ENCODE results near the gene MEIS3.
A peak's percentile ranks its signal among the peaks of the same experiment; 100 is the strongest.

Gene MEIS3

DNA sequence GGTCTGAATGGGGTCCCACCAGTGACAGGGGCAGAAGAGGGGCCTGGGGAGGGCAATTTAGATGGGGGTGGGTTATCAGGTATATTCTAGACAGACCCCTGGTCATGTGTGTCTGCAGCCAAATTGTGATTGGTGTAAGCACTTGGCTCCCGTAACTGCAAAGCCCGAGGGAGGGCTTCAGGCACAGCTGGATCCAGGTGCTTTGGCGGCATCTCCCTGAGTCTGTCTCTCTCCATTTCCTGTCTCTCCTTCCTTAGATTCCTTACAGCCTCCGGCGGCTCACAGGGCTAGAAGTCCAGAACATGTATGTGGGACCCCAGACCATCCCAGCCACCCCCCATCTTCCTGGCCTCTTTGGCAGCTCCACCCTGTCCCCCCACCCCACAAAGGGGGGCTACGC lies 38.8 kb downstream of the MEIS3 start:
- Histone ChIP-seq H3K27ac (ENCODE audit: low read depth, low read length) (no peak overlapping the region), H3K4me1 (ENCODE audit: insufficient read depth, low read length) (no peaks in the 10 kb centered on the region), H3K36me3 (ENCODE audit: insufficient read depth, low read length) (peaks cover 37% of the 10 kb centered on the region), H3K9me3 (ENCODE audit: low read length) (no peaks in the 10 kb centered on the region), H3K27me3 (ENCODE audit: control insufficient read depth in 1 of 2, insufficient read depth in 2 of 2, low read length in 2 of 2) (no peaks in the 10 kb centered on the region), H3K9ac (ENCODE audit: low read length) (no peak overlapping the region), H3K4me3 (ENCODE audit: low read depth in 1 of 2, low read length in 2 of 2) (no peak overlapping the region)

DNA sequence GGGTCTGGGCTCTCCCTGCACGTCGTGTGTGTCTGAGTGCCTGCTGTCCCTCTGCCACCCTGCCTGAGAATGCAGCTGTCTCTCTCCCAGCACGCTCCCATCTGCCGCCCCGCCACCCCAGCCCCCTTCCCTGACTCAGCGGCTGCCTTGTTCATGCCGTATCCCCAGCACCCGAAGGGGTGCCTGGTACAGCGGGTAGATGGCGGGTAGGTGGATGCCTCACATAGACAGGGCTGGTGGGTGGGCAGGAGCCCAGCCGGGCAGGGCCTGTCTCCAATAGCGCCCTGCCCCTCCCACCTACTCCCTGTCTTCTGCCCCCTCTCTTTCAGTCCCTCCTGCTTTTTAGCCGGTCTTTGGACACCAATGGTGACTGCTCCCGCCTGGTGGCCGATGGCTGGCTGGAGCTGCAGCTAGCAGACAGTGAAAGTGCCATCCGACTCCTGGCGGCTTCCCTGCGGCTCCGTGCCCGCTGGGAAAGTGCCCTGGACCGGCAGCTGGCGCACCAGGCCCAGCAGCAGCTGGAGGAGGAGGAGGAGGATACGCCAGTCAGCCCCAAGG lies 39.9 kb downstream of the MEIS3 start:
- no peak overlapping the region for H3K27ac ChIP-seq (ENCODE audit: low read depth, low read length)
- H3K9me3 ChIP-seq (ENCODE audit: low read length) = no peaks in the 10 kb centered on the region
- no peaks in the 10 kb centered on the region for H3K4me1 ChIP-seq (ENCODE audit: insufficient read depth, low read length)
- H3K36me3 ChIP-seq (ENCODE audit: insufficient read depth, low read length) = peaks cover 48% of the 10 kb centered on the region
- H3K9ac ChIP-seq (ENCODE audit: low read length) = no peak overlapping the region
- no peaks in the 10 kb centered on the region for H3K27me3 ChIP-seq (ENCODE audit: control insufficient read depth in 1 of 2, insufficient read depth in 2 of 2, low read length in 2 of 2)
- no peak overlapping the region for H3K4me3 ChIP-seq (ENCODE audit: low read depth in 1 of 2, low read length in 2 of 2)

DNA sequence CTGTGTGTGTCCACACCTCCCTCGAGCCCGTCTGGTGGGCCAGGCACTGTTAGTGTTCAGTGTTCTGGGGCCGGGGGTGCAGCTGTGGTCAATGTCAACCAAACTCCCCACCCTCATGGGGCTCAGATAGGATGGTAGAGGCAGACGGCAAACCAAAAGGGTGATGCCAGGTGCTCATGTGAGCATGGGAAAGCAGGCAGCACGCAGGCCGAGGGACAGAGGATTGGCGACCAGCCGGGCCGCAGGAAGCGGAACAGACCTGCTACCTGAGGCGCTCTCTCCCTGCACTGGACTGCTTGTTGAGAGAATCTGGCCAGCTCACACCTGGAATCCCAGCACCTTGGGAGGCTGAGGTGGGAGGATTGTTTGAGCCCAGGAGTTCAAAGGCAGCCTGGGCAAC lies 41.1 kb downstream of the MEIS3 start:
- H3K27me3 ChIP-seq (ENCODE audit: control insufficient read depth in 1 of 2, insufficient read depth in 2 of 2, low read length in 2 of 2) = no peaks in the 10 kb centered on the region
- H3K9me3 ChIP-seq (ENCODE audit: low read length) = no peaks in the 10 kb centered on the region
- no peak overlapping the region for H3K4me3 ChIP-seq (ENCODE audit: low read depth in 1 of 2, low read length in 2 of 2)
- H3K9ac ChIP-seq (ENCODE audit: low read length) = no peak overlapping the region
- H3K36me3 ChIP-seq (ENCODE audit: insufficient read depth, low read length) = peaks cover 60% of the 10 kb centered on the region
- H3K27ac ChIP-seq (ENCODE audit: low read depth, low read length) = no peak overlapping the region
- no peaks in the 10 kb centered on the region for H3K4me1 ChIP-seq (ENCODE audit: insufficient read depth, low read length)

DNA sequence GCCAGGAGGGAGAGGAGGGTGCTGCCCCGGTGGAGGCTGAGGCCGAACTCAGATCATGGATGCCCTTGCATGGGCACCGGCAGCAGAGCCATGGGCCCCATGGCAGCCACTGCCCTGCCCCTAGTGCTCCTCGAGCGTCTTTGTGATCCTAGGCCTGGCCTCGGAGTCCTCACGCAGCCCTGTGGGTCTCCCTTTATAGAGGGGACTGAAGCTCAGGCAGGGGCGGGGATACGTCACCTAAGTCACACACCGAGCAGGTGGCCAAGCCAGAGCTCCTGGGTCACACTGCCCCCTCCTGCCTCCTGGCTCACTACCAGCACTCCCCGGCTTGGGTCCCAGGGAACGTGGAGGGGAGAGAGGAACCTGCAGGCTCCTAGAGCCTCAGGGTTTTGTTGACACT lies 41.5 kb downstream of the MEIS3 start:
- H3K36me3 ChIP-seq (ENCODE audit: insufficient read depth, low read length) = peaks cover 64% of the 10 kb centered on the region

DNA sequence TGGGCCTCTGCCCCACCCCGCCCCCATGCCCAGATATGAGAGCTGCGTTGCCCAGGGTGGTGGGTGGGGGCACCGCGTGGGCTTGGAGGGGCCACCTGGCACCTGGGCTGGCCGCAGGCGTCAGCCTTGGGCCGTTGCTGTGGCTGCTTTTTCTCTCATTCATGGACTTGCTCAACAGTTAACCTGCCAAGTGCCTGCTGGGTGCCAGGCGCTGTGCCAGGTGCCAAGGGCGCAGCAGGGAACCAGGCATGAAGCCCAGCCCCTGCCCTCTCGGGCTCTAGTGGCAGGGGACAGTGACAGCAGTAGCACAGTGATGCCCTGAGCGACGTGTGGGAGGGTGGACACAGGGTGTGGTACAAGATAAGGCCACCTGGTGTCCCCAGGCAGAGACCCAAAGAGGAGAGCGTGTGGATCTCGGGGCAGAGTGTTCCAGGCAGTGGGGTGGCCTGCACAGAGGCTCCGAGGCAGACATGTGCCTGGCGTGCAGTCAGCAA lies 42.1 kb downstream of the MEIS3 start:
- no peak overlapping the region for H3K9ac ChIP-seq (ENCODE audit: low read length)
- H3K27me3 ChIP-seq (ENCODE audit: control insufficient read depth in 1 of 2, insufficient read depth in 2 of 2, low read length in 2 of 2) = no peaks in the 10 kb centered on the region
- H3K9me3 ChIP-seq (ENCODE audit: low read length) = no peaks in the 10 kb centered on the region
- H3K4me3 ChIP-seq (ENCODE audit: low read depth in 1 of 2, low read length in 2 of 2) = no peak overlapping the region
- H3K27ac ChIP-seq (ENCODE audit: low read depth, low read length) = no peak overlapping the region
- H3K36me3 ChIP-seq (ENCODE audit: insufficient read depth, low read length) = peaks cover 66% of the 10 kb centered on the region
- no peaks in the 10 kb centered on the region for H3K4me1 ChIP-seq (ENCODE audit: insufficient read depth, low read length)

More for the DNA sequence above, 41.5 kb downstream of the MEIS3 start:
- H3K4me3 ChIP-seq (ENCODE audit: low read depth in 1 of 2, low read length in 2 of 2) = no peak overlapping the region
- H3K27ac ChIP-seq (ENCODE audit: low read depth, low read length) = peak overlapping the region; percentile 19
- no peaks in the 10 kb centered on the region for H3K4me1 ChIP-seq (ENCODE audit: insufficient read depth, low read length)
- no peaks in the 10 kb centered on the region for H3K9me3 ChIP-seq (ENCODE audit: low read length)
- no peak overlapping the region for H3K9ac ChIP-seq (ENCODE audit: low read length)
- H3K27me3 ChIP-seq (ENCODE audit: control insufficient read depth in 1 of 2, insufficient read depth in 2 of 2, low read length in 2 of 2) = no peaks in the 10 kb centered on the region

DNA sequence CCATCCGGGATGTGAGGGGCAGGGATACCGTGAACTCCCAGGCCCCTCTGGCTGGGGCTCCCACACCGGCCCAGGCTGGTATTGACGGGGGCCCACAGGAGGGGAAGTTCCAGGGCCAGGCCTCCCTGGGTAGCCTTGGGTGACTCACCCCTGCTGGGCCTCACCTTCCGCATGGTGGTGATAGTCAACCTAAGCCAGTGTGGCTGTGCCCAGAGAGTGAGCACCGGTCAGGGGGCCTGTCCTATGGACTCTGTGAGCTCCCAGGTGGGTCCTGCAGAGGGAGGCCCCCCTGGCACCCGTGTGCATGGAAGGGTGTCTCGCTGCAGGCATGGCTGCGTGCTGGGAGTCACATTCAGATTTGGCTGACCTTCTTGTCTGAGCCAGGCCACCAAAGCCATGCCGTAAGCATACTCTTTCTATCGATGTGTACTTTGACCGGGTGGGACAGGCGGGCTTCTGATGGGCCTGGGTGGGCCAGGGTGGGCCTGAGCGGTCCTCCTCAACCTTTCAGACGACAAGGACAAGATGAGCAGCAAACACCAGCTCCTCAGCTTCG lies 42.7 kb downstream of the MEIS3 start:
- H3K9ac ChIP-seq (ENCODE audit: low read length) = no peak overlapping the region
- no peak overlapping the region for H3K27ac ChIP-seq (ENCODE audit: low read depth, low read length)
- H3K36me3 ChIP-seq (ENCODE audit: insufficient read depth, low read length) = peaks cover 64% of the 10 kb centered on the region
- no peaks in the 10 kb centered on the region for H3K4me1 ChIP-seq (ENCODE audit: insufficient read depth, low read length)
- H3K4me3 ChIP-seq (ENCODE audit: low read depth in 1 of 2, low read length in 2 of 2) = no peak overlapping the region
- no peaks in the 10 kb centered on the region for H3K9me3 ChIP-seq (ENCODE audit: low read length)
- no peaks in the 10 kb centered on the region for H3K27me3 ChIP-seq (ENCODE audit: control insufficient read depth in 1 of 2, insufficient read depth in 2 of 2, low read length in 2 of 2)

DNA sequence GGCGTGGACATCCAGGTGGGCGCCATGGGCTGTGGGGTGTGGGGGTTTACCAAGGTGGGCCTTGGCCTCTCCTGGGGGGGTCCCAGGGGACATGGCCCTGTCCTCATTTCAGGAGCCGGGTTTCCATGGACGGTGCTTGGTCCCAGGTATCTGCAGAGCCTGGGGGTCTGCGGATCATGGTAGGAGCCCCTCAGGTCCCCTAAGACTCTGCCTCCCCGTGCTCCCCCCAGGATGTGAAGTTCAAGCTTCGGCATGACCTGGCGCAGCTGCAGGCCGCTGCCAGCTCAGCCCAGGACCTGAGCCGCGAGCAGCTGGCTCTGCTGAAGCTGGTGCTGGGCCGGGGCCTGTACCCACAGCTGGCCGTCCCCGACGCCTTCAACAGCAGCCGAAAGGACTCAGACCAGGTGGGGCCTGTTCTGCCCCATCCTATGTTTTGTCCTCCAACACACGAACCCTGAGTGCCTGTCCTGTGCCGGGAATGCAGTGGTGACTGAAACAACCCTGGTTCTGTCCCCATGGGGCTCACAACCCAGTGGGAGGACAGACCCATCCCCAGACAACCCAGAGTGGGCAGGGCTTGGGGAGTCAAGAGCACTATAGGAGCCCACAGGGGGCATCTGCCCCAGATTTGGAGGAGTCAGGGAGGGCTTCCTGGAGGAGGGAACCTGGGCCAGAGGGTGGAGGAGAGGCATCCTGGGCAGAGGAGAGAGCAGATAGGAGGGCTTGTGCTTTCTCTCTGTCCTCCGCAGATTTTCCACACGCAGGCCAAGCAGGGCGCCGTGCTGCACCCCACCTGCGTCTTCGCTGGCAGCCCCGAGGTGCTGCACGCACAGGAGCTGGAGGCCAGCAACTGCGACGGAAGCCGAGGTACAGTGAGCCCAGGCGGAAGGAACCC lies 43.4 kb downstream of the MEIS3 start:
- Histone ChIP-seq H3K4me3 (ENCODE audit: low read depth in 1 of 2, low read length in 2 of 2) (no peak overlapping the region), H3K27me3 (ENCODE audit: control insufficient read depth in 1 of 2, insufficient read depth in 2 of 2, low read length in 2 of 2) (no peaks in the 10 kb centered on the region), H3K27ac (ENCODE audit: low read depth, low read length) (no peak overlapping the region), H3K4me1 (ENCODE audit: insufficient read depth, low read length) (no peaks in the 10 kb centered on the region), H3K36me3 (ENCODE audit: insufficient read depth, low read length) (peaks cover 60% of the 10 kb centered on the region), H3K9me3 (ENCODE audit: low read length) (no peaks in the 10 kb centered on the region), H3K9ac (ENCODE audit: low read length) (no peak overlapping the region)

DNA sequence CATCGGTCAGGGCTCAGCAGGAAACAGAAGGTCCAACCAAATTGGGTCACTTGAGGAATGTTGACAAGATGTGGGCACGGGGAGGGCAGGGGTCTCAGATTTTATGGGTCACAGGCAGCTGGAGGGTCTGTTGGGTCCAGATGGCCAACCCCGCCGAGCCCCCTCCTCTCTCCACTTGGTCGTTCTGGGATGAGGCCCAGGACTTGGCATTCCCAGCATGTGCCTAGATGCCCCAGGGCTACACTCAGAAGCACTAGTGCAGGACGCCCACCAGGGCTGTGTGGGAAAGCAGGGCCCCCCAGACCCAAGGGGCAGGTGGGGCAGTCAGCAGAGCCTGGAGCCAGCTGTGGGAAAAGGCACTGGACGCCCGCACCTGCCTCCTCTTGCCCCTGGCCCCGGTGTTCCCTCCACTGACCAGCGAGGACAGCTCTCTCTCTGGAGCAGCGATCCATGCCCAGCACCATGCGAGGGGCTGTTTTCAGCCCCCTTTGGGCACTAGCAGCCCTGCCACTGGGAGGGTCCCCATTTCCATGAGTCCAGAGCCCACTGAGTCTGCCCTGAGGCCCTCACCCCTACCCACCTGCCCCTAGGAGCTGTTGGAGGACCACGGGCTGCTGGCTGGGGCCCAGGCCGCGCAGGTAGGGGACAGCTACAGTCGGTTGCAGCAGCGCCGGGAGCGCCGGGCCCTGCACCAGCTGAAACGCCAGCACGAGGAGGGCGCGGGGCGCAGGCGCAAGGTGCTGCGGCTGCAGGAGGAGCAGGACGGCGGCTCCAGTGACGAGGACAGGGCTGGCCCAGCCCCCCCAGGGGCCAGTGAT lies 44.2 kb downstream of the MEIS3 start:
- Histone ChIP-seq H3K9ac (ENCODE audit: low read length) (no peak overlapping the region), H3K36me3 (ENCODE audit: insufficient read depth, low read length) (peaks cover 53% of the 10 kb centered on the region), H3K9me3 (ENCODE audit: low read length) (no peaks in the 10 kb centered on the region), H3K27me3 (ENCODE audit: control insufficient read depth in 1 of 2, insufficient read depth in 2 of 2, low read length in 2 of 2) (no peaks in the 10 kb centered on the region), H3K4me1 (ENCODE audit: insufficient read depth, low read length) (no peaks in the 10 kb centered on the region), H3K27ac (ENCODE audit: low read depth, low read length) (no peak overlapping the region), H3K4me3 (ENCODE audit: low read depth in 1 of 2, low read length in 2 of 2) (no peak overlapping the region)

DNA sequence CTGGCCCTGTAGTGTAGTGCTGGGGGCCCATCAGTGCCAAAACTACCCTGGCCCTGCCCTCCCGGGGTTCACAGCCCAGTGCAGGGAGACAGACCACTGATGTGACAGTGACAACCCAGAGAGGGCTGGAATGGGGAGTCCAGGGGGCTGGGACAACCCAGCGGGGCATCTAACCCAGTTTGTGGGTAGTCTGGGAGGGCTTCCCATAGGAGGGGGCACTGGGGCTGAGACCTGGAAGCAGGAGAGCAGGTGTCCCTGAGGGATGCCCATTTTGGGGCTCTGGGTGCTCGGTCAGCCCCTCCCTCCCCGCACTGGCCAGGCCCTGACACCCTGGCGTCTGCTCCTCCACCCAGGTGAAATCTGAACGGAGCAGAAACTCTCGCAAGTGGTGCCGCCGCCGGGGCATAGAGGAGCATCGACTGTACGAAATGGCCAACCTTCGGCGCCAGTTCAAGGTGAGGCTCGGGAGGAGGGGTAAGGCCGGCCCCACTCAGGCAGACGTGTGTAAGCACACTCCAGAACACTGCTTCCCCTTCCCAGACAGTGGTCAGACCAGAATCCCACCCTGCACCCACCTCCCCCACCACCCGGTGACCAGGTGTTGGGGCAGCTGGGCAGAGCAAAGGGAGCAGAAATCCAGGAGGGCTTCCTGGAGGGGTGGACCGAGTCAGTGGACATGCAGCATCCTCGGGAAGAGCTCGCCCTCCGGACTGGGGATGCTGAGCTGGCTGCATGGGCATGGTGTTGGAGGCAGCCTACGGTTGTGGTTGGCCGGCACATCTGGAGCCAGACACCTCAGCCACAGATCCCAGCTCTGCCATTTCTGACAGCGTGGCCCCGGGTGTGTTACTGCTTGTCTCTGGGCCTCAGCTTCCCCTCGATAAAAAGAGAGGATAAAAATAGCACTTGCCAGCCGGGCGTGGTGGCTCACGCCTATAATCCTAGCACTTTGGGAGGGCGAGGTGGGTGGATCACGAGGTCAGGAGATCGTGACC lies 45.8 kb downstream of the MEIS3 start:
- no peaks in the 10 kb centered on the region for H3K9me3 ChIP-seq (ENCODE audit: low read length)
- H3K4me1 ChIP-seq (ENCODE audit: insufficient read depth, low read length) = no peaks in the 10 kb centered on the region

DNA sequence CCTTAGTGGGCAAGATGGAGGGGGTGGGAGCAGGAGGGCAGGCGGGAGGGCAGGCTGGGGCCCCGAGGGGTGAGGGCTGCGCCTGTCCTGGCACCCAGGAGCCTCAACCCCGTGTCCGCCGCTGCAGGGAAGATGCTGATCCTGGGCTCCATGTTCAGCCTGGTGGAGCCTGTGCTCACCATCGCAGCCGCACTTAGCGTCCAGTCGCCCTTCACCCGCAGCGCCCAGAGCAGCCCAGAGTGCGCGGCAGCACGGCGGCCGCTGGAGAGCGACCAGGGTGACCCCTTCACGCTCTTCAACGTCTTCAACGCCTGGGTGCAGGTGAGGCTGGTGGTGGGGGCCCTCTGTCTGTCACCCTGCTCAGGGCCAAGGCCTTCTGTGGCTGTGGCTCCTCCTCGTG lies 46.7 kb downstream of the MEIS3 start:
- H3K4me1 ChIP-seq (ENCODE audit: insufficient read depth, low read length) = no peaks in the 10 kb centered on the region
- no peak overlapping the region for H3K27ac ChIP-seq (ENCODE audit: low read depth, low read length)
- H3K4me3 ChIP-seq (ENCODE audit: low read depth in 1 of 2, low read length in 2 of 2) = no peak overlapping the region
- H3K27me3 ChIP-seq (ENCODE audit: control insufficient read depth in 1 of 2, insufficient read depth in 2 of 2, low read length in 2 of 2) = no peaks in the 10 kb centered on the region
- peaks cover 53% of the 10 kb centered on the region for H3K36me3 ChIP-seq (ENCODE audit: insufficient read depth, low read length)
- no peaks in the 10 kb centered on the region for H3K9me3 ChIP-seq (ENCODE audit: low read length)
- H3K9ac ChIP-seq (ENCODE audit: low read length) = no peak overlapping the region

More for the DNA sequence above, 45.8 kb downstream of the MEIS3 start:
- H3K9ac ChIP-seq (ENCODE audit: low read length) = no peak overlapping the region
- peaks cover 53% of the 10 kb centered on the region for H3K36me3 ChIP-seq (ENCODE audit: insufficient read depth, low read length)
- H3K27ac ChIP-seq (ENCODE audit: low read depth, low read length) = no peak overlapping the region
- H3K4me3 ChIP-seq (ENCODE audit: low read depth in 1 of 2, low read length in 2 of 2) = no peak overlapping the region
- H3K27me3 ChIP-seq (ENCODE audit: control insufficient read depth in 1 of 2, insufficient read depth in 2 of 2, low read length in 2 of 2) = no peaks in the 10 kb centered on the region

Data from muscle layer of colon (tissue), 2 donors.